ENCODE data around the gene RABGGTA.

DNA sequence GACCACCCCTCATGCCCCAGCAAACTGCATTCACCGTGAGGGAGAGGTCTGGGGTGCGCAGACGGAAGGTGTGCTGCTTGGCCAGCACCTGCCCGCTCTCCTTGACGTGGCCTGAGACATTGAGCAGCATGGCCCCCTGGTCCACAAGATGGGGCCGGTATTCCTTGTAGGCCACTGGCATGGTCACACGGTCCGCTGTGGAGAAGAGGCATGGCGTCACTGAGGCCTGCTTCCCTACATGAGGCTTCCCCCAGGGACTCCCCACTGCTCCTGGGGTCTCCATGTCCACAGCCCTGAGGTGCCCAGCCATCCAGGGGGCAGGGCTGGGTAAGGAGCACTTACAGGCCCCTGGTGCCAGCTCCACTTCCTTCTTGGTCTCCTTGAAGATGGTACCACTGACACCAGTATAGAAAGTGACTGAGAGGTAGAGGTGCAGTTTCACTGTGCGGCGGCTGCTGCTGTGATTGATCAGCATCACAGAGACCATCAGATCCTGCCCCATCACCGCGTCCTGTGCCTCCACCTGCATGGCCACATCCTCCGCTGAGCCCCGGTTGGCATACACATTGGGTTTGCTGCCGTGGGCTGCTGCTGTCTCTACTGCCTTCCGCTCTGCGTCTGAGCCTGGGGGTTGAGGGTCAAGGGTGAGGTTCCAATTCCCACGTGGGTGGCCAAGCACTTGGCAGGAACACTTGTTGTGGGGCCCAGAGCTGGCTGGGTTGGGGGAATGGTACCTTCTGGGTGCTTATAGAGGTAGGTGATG lies 16.6 kb downstream of the RABGGTA start:
- TF ChIP-seq, protein P1, sequence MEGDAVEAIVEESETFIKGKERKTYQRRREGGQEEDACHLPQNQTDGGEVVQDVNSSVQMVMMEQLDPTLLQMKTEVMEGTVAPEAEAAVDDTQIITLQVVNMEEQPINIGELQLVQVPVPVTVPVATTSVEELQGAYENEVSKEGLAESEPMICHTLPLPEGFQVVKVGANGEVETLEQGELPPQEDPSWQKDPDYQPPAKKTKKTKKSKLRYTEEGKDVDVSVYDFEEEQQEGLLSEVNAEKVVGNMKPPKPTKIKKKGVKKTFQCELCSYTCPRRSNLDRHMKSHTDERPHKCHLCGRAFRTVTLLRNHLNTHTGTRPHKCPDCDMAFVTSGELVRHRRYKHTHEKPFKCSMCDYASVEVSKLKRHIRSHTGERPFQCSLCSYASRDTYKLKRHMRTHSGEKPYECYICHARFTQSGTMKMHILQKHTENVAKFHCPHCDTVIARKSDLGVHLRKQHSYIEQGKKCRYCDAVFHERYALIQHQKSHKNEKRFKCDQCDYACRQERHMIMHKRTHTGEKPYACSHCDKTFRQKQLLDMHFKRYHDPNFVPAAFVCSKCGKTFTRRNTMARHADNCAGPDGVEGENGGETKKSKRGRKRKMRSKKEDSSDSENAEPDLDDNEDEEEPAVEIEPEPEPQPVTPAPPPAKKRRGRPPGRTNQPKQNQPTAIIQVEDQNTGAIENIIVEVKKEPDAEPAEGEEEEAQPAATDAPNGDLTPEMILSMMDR (IDR thresholded peaks at IDR 0.05), result no peak
- TF ChIP-seq POLR2AphosphoS5 (IDR thresholded peaks at IDR 0.05) (no peak), POLR2A (IDR thresholded peaks at IDR 0.05) (no peak)

All from upper lobe of left lung (tissue), 4 donors.